ENCODE measurements around the gene SORL1.
"Not testable (repeated sequence)": the region's sequence is repeated elsewhere in the genome, so short reads cannot be mapped to it uniquely, and the experiment has no call there.

Gene SORL1

GRCh38 chr11:121563900-121564822 lies 112.0 kb downstream of the SORL1 start:
- DNase-seq (ENCODE audit: low read depth), result no peak

DNA sequence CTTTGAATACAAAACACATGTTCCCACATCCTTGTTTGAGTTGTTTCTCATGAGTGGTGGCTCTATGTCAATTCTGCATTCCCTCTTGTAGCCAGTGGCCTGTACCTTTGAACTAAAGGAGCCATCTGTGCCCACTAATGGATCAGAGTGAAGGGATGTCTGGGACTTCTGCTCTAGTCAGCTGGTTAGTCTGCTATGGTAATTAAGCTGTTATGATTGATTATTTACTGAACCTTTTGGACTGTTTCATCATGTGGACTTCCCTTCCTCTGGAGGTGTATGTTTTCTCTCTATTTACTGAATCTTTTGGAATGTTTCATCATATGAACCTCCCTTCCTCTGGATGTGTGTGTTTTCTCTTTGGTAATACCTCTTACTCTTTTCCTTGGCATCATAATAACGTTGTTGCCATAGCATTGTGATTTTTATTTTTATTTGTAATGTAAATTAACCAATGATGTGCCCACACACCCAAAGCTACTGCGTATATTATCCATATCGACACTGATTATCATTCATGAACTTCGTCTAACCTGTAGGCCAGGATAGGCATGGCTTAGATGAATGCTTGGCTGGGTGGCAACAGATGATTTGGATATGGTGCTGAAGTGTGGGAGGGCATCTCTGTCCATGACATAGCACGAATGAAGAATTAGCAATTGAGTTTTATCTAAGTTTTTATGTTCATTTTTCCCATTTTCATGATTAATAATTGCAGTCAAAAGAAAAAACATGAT lies 113.0 kb downstream of the SORL1 start:
- no peak for DNase-seq (ENCODE audit: low read depth)

DNA sequence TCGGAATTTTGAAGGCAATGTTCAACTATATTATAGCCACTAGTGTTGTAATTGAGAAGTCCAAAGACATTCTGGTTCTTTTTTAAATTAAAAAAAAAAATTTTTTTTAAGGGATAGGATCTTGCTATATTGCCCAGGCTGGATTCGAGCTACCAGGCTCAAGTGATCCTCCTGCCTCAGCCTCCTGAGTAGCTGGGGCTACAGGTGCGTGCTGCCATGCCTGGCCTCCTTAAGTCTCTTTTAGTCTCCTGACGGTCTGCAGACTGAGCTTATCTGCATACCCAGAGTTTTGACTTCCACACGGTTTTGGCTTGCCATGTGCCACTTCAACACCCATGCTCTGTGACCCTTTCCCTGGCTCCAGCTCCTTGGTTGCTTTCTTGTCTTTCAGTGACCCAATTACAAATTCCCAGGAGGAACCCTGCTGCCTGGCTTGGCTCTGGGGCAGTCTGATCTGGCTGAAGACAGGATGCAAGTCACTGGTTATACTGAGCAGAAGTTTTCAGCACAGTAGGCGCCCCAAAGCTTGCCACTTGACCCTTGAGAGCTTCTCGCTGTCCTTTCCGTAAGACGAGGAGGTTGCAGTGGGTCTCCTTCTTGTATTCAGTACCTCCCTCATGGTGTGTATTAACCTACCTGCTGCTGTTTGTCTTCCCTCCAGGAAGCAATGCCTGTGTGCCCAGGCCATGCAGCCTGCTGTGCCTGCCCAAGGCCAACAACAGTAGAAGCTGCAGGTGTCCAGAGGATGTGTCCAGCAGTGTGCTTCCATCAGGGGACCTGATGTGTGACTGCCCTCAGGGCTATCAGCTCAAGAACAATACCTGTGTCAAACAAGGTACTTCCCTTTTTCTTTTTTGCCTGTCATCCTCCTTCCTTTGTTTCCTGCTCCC lies 114.4 kb downstream of the SORL1 start:
- no peak for DNase-seq (ENCODE audit: low read depth)

GRCh38 chr11:121567995-121568394 lies 115.9 kb downstream of the SORL1 start:
- DNase-seq (ENCODE audit: low read depth), result no peak

- not testable (repeated sequence) for DNase-seq (ENCODE audit: low read depth)
Observed at GRCh38 chr11:121569332-121570299, 117.5 kb downstream of the SORL1 start.

DNA sequence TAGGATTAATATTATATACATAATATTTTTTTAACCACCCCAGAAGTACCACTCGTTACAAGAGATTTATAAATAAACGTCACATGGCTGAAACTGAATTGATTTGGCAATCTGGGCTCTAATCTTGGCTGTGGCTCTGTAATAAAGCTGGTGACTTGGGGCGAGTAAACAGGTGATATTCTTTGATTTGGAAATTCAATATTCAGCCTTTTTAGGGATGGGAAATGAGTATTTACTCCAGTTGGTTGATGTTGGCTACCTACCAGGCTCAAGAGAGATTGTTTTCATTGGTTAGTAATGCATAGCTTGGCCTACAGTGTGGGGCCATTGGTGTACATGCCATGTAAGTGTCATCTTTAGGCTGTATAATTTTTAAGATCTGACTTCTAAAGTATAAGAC lies 118.3 kb downstream of the SORL1 start:
- DNase-seq (ENCODE audit: low read depth), result no peak

DNA sequence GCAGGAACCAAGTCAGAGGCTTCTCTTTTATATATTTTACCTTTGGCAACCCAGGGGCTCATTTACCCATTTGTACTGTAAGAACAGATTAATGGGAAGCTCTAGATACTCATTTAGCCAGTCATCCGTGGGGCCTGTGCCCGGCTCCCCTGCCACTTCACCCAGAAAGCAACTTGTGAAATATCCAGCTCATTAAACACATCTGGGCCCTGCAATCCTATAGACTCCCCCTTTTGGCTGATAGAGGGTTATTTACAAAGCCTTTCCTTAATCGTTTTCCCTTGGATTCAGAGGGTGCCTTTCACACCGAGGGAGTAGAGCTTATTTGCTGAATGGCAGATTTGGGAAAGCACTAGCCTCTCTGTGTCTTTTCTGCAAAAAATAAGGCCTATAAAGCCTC lies 119.4 kb downstream of the SORL1 start:
- DNase-seq (ENCODE audit: low read depth), result no peak

- no peak for DNase-seq (ENCODE audit: low read depth)
Observed at GRCh38 chr11:121572571-121573059, 120.5 kb downstream of the SORL1 start.

- no peak for DNase-seq (ENCODE audit: low read depth)
Observed at GRCh38 chr11:121574801-121575200, 122.7 kb downstream of the SORL1 start.

GRCh38 chr11:121575250-121575962 lies 123.3 kb downstream of the SORL1 start:
- DNase-seq (ENCODE audit: low read depth), result no peak

DNA sequence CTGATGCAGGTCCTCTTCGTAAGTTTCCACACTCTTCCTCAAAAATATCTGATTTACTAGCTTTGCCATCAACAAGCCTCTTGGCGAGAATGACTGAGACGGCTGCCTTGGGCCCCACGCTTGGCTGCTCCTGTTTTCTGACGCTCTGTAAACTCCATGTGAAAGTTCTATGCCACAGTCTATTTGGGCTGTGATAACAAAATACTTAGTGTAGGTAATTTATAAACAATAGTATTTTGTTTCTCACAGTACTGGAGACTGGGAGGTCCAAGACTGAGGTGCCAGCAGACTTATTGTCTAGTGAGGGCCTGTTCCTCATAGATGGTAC lies 123.8 kb downstream of the SORL1 start:
- no peak for DNase-seq (ENCODE audit: low read depth)

DNA sequence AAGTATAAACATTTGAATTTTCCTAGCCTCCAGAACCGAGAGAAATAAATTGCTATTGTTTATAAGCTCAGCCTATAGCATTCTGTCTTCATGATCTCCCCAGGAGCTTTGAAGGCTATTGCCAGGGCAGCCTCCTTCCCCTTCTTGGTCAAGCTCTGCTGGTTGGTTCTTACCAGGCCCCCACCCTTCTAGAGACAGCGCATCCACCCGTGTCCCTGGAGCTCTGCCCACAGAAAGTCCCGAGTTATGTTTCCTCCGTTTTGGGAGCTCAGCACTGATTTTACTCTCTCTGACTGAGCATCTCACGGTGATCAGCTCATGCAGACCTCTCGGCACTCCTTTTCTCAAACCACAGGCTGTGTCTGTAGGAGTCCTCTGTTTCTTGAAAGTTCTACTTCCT lies 124.4 kb downstream of the SORL1 start:
- no peak for DNase-seq (ENCODE audit: low read depth)

GRCh38 chr11:121577106-121577848 lies 125.2 kb downstream of the SORL1 start:
- DNase-seq (ENCODE audit: low read depth), result no peak

DNA sequence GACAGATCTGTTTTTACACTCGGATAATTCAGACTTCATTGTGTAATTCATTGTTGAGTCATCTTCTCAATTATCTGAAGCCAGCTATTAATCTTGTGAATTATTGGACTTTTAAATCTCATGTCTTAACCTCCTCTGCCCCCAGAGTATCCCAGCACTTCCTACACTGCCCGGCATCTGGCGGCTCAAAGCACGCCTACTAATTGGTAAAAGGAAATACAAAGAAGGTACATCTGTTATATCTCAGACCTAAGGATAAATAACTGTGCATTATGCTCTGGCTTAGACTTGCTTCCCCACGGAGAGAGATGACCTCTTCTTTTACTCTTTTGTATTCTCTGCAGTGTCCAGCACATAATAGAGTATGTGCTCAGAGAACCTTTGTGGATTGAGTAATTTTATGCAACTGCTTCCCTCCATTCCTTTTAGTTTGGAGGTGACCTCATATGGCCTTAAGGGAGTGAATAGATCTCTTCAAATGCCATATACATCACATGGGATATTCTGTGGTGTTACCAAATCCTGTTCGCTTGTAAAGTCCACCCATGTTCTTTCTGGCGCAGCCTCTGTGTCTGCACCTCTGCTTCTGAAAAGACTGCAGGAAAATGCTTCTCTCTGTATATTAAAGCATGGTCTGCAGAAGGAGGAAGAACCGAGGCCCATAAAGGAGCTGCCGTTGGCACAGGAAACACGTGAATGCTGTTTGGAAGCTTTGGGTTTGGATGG lies 126.3 kb downstream of the SORL1 start:
- no peak for DNase-seq (ENCODE audit: low read depth)

- DNase-seq (ENCODE audit: low read depth), result no peak
Observed at GRCh38 chr11:121580154-121580553, 128.0 kb downstream of the SORL1 start.

DNA sequence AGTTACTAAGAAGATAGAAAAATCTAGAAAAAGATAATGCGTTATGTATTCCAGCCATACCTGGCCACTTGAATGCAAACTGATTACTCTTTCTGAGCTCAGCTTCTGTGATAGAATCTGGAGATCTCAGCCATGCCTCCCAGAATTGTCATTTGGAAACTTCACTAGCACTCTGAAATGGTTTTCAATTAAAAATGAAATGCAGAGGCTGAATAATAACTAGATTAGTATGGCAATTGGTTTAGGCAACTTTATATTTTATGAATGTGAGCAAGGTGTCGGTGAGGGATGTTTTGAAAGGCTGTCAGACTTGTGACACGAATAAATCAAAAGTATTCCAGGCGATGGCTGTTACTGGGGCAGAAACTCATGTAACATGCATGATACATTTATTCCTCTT lies 129.5 kb downstream of the SORL1 start:
- DNase-seq (ENCODE audit: low read depth), result no peak

DNA sequence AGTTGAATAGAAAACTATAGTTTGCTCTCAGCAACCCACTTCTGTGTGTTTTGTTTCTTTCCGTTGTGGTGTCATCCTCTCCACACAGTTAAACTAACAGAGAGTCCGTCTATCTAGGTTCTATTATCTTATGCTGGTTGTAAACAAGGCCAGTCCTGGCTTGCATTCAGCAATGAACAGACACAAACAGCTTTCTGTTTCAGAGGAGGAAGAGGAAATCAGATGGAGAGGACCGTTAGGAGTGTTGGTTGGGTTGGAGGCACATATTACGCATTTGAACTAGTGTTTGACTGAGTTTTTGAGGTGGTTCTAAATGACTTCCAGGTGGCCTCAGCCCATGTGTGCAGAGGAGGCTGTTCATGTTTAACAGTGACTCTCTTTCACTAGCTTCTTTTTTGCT lies 130.2 kb downstream of the SORL1 start:
- no peak for DNase-seq (ENCODE audit: low read depth)

DNA sequence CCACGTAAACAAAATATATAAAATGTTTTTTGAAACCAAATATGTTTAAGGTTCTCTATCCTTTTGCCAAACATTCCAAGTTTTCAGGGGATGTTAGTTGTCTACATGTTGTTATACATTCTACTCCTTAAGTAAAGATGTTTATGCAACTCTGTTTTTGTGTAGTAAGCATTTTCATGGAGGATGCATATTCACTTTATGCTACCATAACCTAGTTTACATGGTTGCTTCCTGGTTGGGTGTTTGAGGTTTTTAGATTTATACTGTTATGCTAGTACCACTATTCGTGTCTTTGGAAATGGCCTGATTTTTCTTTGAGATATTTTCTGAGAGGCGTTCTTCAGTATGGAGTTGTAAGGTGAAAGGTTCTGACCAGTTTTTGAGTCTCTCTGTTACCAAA lies 131.7 kb downstream of the SORL1 start:
- no peak for DNase-seq (ENCODE audit: low read depth)

DNA sequence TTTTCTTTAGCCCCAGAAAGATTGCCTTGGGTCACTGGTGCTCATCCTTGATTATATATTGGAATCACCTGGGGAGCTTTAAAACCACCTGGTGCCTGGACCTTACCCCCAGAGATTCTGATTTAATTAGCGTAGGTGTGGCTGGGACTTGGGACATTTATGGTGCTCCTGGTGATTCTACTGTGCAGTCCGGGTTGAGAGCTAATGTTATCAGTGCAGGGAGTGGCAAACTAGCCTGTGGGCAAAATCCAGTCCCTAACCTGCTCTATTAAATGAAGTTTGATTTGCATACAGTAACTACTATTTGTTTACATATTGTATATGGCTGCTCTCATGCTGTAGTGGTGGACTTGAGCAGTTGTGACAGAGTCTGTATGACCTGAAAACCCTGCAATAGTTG lies 134.6 kb downstream of the SORL1 start:
- no peak for DNase-seq (ENCODE audit: low read depth)

Data from HS-27A (cell line).